Amniotic stem cell (primary cell): Measurements from ENCODE around the gene CASP7.

Experiments used
- DNase-seq: peaks from one replicate; lab custom pipeline; 2025; lab: John Stamatoyannopoulos, UW

The CASP7 gene

DNA sequence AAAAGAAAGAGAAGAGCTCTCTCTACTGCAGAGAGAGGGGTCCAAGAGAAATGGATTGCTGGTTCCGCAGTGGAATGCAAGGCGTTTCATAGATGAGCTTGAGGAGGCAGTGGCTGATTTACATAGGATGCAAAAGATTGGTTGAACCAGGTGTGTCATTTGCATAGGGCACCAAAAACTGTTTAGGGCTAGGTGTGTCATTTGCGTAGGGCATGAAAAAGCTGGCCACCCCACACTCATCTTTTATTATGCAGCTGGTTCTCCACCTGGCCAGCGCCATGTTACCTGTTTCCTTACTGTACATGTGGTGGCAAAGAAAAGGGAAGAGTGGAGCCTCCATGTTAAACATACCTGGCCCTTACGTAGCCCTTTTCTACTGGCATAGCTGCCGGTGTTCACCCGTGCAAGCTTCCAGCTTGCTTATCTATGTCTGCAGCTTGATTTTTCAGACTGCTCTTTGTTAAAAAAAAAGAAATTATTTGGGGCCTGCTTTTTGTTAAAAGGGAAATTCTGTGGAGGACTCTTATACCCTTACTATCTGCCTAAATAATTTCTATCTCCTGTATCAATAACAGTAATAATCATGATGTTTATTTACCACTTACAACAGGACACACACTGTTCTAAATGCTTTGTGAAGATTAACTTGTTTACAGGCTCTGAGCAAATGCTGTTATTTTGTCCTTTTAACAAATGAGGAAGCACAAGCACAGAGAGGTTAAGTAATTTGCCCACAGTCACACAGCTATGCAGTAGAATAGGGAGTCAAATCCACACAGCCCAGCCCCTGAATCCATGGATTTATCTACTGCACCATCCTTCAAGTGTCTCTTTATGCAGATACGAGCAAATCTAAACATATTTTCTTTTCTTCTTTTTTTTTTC lies 33.3 kb downstream of the CASP7 start:
- no peak for DNase-seq

DNA sequence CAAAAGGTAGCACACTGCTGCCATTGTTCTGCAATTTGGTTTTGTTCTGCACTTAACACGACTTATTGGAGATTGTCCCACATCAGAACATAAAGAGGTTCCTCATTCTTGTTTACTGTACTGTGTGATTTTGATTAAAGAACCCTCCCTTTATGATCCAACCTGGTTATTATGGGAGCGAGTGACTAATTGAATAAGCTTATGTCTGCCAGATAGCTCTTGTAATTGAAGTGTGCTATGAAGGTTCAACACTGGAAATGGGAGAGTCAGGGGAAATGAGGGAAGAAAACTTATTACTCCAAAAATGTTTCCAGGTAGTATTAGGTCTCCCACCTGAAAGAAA lies 33.9 kb downstream of the CASP7 start:
- no peak for DNase-seq

DNA sequence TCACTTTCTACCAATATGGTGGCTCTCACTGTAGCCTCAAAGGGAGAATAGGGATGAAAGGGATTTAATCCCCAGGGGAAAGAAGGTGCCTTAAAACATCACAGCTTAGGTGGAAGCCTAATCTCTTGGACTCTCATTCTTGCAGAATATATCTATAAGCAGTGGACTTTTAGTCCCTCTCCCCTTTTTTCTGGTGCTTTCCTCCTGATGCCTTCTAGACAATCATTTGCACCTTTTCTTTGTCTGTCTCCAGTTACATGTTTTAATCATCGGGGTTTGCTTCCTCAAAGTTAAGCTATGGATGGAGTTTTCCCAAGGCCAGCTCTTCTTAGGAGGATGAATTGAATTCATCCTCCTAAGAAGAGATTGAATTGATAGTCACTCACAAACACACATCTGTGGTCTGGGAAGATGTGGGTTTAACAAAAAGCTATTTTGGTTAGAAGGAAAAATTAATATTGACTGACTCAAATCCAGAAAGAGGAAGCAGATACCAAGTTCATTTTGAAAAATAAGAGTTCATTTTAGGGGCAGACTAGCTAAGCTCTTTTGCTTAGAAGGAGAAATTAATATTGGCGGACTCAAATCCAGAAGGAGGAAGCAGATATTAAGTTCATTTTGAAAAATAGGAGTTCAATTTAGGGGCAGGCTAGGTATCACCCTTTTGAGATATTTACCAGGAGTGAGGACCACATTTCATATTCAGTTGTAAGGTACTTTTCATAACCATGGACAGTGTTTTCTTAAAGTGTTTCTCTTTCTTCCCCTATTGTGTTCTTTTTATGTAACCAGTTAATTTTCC lies 36.6 kb downstream of the CASP7 start:
- DNase-seq, result no peak

DNA sequence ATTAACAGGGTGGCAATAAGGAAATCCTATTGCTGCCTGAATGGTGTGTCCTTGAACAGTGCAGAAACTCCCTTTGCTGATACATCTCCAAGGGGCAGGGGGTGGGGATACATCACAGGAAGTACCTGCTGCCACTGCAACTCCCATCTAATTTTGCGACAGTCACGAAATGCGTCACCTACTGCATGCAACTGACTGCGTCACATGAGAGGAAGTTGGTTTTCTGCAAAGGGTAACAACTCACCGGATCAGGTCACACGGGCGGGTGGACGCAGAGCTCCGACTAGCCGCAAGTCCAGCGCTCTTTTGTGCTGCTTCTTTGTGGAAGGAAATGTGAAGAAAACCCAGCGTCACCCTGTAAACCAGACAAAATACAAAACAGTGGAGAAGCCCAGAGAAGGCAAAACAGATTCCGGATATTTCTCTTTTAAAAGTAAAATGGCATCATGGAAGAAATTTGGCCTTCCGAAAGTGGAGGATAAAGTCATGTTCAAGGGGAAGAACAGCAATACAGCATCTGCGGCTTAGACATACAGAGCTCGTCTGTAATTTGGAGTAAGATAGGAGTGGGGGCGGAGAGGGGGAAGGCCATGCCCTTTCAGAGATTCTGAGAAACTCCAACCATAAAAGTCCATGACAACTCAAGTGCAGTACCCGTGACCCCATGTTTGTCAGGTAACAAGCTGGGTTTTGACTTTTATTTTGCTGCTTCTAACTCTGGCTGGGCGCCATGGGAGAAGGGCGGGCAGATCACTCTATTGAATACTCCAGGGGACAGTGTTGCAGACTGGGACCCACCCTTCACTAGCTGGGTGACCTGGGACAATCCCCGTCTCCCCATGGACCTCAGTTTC lies 39.5 kb downstream of the CASP7 start:
- DNase-seq, result no peak

DNA sequence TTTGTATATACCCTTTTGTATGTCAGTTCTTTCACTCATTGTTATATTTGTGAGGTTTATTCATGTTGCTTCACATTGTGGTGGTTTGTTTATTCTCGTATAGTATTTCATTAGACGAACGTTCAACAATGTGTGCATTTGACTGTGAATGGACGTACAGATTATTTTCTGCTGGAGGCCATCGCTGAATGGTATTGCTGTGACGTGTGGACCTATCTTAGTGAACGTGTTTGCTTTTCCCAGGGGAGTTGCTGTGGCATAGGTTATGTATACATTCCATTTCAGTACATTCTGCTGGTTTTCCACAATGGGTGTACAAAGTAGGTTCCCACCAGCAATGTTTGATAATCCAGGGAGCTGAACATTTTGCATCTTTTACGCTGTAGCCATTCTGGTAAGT lies 40.7 kb downstream of the CASP7 start:
- no peak for DNase-seq

DNA sequence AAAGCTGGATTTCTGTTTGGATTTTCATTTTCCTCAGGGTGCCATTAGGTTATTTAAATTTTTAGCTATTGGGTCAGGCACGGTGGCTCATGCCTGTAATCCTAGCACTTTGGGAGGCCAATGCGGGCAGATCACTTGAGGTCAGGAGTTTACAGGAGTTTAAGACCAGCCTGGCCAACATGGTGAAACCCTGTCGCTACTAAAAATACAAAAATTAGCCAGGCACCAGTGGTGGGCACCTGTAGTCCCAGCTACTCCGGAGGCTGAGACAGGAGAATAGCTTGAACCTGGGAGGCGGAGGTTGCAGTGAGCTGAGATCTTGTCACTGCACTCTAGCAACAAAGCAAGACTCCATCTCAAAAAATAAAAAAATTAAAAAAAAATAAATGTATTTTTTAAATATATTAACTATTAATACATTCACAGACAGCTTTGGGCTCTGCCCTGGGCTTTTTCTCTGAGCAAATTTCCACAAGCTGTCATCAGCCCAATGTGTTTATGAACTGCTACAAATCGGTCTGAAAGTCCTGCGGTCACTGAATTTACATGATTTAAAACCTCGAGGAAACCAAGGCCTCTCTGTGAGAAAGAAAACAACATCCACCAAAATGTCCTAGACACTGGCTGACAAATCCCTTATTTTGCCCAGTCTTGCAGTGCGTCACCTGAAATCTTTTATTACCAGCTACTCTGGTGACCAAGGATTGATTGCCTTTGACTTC lies 52.6 kb downstream of the CASP7 start:
- no peak for DNase-seq

DNA sequence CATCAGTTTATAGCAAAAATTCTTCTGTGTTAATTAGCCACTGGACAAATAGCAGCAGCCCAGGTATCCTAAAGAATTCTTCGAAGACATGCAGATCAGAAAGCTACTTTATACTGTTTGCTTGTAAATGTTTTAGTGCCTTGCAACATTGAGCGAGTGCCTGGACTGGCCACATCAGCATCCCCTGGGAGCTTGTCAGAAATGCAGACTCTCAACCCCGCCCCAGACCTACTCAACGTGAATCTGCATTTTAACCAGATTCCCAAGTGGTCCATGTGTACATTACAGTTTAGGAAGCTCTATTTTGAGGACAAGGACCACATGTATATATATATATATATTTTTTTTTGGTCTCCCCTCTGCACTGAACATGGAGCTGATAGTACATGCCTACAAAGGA lies 53.3 kb downstream of the CASP7 start:
- no peak for DNase-seq

DNA sequence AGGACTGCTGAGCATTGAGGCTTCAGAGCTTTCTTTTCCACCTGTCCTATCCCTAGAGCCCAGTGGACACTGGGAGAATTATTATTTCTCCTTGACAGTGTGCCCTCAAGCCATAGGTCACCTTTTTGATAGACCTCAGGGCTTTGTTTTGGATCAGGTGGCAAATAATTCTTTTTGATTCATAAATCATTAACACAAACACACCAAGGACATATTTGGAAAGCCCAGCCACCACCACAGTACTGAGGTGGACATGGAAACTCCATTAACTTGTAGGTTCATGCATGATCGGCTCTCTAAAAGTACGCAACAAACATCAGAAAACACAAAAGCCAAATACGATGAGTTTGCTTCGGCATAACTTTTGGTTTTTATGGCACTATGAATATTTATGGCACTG lies 53.9 kb downstream of the CASP7 start:
- no peak for DNase-seq

DNA sequence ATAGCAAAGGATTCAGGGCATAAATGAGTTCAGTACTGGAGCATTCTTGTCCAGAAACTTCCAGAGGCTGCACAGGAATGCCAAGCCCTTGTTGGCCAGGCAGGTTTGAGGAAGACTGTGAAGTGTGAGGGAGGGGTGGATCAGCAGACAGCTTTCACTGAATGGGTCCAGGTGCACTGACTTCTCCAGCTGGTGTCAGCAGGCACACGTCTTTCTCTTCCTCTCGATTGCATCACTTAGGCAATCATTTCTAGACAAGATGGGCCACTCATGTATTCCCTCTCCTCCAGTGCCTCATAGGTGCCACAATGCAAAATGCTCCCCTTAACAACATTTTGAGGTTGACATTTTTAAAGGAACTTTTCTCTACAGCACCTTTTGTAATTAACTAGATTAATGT lies 56.2 kb downstream of the CASP7 start:
- DNase-seq, result no peak

DNA sequence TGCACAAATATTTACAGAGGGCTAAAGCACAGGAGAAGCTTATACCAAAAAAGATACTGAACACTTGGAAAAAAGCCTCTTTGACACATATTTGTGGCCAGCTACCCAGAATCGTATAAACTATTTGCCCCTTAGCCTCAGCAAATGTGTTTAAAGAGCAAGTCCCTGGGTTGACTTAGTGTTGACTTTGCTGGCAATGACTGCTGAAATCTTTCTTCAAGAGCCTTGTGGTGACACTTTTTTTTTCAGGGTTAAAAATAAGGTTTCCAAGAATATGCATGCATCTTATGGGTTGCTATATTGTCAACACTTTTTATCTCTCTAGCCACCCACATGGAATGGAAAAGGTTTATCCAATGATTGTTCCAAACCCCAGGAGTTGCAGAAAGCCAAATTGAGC lies 56.9 kb downstream of the CASP7 start:
- no peak for DNase-seq

DNA sequence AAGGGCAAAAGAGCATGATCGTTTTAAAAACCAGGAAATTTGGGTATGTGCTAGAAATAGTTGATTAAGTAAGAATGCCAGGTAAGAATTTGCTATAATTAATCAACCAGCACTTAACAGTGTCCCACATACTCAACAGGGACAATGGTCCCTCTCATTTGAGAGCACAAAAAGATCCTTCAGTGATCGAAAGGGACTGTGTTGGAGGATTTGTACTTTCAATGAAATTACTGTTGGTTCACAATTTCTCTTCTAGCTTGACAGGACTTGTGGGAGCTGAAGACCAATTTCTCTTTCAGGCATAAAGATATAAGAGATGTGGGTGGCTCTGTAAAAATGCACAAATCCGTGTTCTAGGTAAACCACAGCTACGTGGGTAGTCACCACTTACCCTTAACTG lies 59.3 kb downstream of the CASP7 start:
- DNase-seq, result no peak

DNA sequence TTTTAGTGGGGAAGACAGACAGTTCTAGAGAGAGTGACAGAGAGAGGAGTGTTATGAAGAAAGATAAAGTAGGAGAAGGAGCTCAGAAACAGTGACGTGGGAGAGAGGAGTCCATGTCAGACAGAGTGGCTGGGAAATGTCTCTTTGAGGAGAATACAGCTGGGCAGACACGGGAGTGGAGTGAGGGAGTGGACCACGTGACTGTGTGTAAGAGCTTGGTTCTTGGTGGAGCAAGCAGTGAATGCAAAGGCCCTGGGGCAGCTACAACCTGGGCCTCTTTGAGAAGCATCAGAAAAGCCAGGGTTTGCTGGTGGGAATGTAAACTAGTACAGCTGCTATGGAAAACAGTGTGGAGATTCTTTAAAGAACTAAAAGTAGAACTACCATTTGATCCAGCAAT lies 59.9 kb downstream of the CASP7 start:
- no peak for DNase-seq

DNA sequence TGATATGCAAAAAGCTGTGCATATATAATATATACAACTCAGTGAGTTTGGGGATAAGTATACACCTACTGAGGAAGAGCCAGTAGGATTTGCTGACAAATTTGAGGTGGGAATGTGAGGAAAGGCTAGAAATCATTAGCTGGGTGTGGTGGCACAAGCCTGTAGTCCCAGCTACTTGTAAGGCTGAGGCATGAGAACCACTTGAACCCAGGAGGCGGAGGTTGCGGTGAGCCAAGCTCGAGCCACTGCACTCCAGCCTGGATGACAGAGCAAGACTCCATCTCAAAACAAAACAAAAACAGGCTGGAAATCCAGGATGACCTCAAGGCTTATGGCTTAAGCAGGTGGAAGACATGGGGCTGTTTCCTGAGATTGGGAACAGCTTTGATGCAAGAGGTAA lies 61.1 kb downstream of the CASP7 start:
- no peak for DNase-seq

DNA sequence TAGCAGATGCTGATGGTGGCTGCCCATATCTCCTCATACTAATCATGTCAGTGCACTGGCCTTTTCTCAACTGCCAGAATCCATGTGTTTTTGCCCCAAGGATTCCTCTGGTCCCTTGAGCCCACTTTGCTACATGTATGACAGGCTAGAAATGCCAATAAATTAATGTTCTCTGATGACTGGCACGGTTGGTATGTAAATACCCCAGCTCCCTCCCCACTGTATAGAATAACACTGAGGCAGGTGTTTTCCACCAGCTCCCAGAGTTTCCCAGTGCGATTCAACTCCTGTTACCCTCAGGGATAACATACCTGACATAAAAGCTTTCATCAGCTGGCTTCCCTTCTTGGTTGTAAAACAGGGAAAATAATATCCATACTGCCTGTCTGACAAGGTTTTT lies 62.8 kb downstream of the CASP7 start:
- no peak for DNase-seq

DNA sequence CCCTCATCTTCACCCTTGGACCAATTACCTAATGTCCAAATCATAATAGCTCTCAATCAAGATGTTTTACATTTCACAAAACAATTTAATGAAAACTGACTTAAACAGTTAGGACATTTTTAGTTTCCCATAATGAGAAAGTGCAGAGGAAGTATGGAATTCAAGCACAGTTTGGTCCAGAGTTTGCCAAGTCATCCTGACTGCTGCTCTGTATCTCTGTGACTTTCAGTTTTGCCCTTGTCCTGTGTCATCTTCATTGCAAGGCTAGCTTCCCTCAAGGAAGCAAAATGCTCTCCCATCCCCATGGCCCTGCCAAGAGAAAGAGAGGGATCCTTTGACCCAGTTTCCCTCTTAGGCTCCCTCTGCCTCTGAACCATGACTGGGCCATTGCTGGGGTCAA lies 63.9 kb downstream of the CASP7 start:
- no peak for DNase-seq

DNA sequence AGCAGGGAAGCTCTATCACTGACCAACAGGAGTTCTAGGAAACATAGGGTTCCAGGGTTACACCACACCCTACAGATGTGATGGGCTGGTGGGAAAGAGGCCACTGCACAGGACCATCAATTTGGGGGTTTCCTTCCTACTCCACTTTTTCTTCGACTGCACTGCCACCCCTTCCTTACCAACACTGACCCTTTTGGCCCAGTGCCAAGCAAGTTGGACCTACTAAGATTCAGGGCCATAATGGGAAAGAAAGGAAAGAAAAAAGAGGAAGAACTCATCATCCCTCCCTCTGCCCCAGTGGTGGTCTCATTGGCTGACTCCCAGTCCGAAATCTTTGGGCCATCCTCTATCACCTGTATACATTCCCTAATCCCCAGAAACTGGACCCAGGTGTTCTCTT lies 65.7 kb downstream of the CASP7 start:
- no peak for DNase-seq

DNA sequence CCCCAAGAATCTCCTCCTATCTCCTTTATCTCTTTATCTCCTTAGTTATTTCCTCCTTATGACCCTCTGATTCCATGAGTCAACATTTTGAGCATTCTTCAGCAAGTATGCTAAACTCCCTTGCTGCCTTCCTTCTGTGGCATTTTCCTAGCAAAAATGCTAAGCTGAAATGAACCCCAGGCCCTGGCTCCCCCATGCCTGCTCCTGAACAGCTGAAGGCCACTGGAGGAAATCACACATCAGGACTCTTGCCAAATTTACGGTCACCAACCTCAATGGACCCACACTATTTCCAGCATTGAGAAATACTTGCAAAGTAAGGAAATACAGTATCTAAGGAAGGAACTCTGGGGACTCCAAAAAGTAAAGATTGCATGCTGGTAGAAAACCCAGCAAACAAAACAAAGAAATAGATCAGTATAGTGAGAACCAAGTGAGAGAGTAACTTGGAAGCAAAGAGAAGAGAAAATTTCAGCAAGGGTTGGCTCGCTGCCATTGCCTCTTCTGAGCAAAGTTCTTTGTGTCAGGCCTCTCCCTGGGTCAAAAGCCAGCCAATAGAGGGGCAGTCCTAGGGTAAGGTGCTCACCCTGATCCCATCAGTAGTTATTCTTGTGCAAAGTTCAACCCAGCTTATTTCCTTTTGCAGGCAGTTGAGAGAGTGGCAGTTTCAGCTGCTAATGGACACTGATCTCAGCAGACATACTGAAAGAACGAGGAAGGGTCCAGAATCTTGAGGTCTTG lies 66.7 kb downstream of the CASP7 start:
- DNase-seq, result no peak

DNA sequence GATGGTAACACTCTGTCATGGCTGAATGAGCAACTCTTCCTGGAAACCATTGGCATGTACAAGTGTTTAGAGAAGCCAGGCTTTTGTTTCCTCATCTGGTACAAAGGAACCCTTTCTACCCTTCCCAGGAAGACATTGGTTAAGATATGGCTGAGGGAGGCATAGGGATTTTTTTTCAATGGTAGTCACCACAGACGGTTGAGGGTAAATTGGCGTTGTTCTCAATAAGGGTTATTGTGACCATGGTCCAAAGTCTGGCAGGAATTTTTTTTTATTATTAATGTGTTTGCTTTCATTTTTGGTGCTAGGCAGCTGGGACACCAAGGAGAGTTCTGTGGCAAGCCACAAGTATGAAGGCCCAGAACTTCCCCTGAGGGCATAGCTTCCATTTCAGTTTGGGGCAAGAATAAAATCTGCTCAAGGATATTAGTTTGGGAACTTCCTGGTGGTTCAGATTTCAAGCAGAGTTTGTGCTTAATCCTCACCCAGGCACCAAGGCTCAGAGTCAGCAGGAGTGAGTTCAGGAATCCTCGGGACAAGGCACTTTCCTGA lies 71.5 kb downstream of the CASP7 start, which contains the start of gene PLEKHS1:
Gene PLEKHS1, plus strand, starts transcription at position 502 of the 552 bp plus-strand sequence. CDS start 3,596 bp downstream, outside the sequence.
- DNase-seq, result no peak

DNA sequence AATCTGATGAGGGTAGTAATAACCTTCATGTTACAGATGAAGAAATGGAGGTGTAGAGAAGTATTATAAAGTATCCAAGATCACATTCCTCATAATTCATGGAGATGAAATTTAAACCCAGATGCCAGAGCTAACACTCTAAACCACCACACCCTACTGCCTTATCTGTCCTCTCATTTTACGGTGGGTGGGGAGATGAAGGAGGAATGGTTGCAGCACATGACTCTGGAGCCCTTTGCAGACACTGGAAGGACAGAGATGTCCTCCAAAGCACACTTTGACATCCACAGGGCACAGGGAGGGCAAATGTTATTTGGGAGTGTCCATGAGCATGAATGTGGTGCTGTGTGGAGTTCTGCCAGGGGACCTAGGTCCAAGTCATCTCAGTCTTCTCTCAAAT lies 72.8 kb downstream of the CASP7 start:
- DNase-seq, result no peak

DNA sequence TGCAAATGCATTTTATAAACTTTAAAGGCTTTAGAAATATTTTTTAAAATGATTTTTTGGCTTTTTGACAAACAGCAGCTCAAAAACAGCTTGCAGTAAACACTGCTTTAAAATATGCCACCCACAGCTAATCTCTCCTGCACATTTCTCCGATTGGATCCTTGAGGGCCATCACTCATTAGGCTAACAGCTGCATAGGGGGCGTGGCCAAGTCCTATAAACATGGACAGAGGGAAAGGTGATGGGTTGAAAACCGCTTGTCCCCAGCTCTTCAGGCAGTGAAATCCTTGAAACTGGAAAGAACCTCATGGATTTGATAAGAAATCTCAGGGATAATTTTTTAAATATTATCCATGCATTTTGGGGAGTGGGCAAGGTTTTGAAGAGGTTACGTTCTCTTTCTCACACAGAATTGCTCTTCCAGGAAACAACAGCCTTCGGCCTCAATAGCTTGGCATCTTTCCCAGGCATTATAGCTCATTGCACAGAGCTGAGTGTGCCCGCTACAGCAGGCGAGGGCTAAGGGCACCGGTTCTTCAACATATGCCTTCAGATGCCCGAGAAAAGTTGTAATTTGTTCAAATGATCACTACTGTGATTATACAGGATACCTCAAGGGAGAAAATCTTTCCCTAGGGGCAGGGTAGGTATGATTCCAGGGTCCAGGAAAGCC lies 73.4 kb downstream of the CASP7 start:
- no peak for DNase-seq
